Loucy (cell line): ENCODE data around the gene CHL1.

Experiments
- CTCF ChIP-seq: fragments of 200-600 bp; sonication (generic); conservative IDR thresholded peaks from 2 replicates; pipeline ENCODE4 v1.5.1; 2014; ENCODE audit warnings: mild to moderate bottlenecking, antibody characterized with exemption, low read length
- EZH2phosphoT487 ChIP-seq: fragments of 200-600 bp; IDR thresholded peaks from 2 replicates; pipeline ENCODE4 v1.6.1; 2018; ENCODE audit warnings: antibody characterized with exemption, mild to moderate bottlenecking, moderate library complexity, borderline replicate concordance

- TF ChIP-seq CTCF, result no peak
- TF ChIP-seq EZH2phosphoT487, result no peak
Observed at GRCh38 chr3:264394-265156, 68.0 kb downstream of the CHL1 start.
